GM19452 (cell line): ENCODE measurements around the gene IFNK.

Experiments
- ATAC-seq: cut with Tn5 transposase; IDR thresholded peaks from one replicate; pipeline ENCODE4 v1.9.1; 2021; ENCODE audit not compliant: unreplicated experiment

IFNK gene

DNA sequence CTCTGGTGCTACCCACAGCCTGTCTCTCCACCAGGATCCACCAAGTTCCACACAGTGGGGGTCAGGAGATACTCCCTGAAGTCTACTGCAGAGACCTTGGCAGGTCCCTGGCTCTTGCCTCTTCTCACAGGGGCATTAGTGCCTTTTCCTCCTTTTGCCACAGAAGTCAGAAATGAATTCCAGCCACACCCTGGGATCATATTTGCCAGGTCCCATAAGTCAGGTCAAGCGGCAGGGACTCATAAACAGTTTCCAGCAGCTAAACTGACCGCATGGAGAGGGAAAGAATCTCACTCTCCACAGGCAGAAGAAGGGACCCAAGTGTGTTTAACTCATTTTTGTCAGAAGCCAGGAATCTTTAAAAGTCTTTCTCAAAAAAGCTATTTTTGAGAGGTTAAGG, 13.3 kb upstream of the IFNK start:
- no peak for ATAC-seq

DNA sequence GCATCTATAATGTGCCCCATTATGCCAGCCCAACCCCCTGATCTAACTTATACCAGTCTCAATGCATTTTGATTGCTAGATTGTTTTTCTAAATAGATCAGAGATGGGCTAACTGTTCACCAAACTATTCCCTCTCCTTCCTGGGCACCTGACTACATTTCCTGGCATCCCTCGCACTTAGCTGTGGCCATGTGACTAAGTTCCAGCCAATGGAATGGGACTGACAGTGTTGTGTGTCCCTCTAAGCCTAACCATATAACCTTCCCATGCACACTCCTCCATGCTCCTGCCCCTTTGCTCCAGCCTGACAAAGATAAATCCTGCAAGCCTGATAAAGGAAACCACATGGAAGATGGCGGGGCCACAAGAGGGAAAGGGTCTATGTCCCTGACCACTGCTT, 12.3 kb upstream of the IFNK start:
- no peak for ATAC-seq

DNA sequence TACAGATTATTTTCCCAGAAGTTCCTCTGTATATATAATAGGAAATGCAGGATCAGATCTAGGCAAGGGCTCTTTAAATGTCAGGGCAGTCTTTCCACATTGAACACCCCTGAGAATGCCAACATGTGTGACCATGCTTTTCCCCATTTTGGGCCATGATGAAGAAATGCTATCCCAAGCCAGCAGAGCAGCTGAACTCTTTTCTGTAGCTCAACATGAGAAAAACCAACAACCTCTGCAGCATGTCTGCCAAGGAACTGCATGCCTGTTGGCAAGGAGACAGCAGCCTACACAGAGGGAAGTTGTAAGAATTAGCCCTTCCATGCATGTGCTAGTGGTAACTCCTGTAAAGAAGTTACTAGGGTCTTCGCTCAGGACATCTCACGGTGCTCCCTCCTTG, 9.5 kb upstream of the IFNK start:
- no peak for ATAC-seq

DNA sequence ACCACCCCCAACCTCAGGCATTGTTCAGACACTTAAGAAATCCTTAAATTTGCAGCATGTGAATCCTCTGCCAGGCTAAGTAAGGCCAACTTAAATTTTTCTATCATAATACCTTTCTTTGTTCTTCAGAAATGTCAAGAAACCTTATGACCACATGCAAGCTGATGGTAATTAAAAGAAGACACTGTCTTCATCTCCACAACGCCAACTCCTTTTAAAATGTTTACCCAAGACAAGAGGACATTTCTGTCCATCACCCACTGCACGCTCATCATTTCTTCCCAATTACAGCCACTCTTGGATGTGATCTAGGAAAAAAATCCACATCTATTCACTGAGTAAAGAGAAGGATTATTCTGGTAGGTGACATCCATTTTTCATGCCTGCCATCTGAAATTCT, 6.1 kb upstream of the IFNK start:
- no peak for ATAC-seq

DNA sequence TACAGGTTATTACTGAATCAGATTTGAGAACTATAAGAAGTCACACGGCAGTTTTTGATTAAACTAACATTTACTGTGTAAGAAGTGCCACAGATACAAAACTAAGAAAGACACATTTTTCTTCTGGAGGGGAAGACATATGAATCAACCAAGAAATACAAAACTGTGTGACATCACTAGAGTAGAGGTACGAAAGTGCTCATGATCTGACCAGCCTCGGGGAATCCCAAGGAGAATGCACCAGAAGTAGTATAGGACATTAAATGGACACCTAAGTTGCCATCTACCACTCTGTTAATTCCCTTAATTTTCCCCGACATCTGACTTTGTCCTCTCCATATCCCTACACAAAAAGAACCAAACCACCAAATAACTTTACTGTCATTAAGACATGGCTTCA, 5.3 kb upstream of the IFNK start:
- no peak for ATAC-seq

DNA sequence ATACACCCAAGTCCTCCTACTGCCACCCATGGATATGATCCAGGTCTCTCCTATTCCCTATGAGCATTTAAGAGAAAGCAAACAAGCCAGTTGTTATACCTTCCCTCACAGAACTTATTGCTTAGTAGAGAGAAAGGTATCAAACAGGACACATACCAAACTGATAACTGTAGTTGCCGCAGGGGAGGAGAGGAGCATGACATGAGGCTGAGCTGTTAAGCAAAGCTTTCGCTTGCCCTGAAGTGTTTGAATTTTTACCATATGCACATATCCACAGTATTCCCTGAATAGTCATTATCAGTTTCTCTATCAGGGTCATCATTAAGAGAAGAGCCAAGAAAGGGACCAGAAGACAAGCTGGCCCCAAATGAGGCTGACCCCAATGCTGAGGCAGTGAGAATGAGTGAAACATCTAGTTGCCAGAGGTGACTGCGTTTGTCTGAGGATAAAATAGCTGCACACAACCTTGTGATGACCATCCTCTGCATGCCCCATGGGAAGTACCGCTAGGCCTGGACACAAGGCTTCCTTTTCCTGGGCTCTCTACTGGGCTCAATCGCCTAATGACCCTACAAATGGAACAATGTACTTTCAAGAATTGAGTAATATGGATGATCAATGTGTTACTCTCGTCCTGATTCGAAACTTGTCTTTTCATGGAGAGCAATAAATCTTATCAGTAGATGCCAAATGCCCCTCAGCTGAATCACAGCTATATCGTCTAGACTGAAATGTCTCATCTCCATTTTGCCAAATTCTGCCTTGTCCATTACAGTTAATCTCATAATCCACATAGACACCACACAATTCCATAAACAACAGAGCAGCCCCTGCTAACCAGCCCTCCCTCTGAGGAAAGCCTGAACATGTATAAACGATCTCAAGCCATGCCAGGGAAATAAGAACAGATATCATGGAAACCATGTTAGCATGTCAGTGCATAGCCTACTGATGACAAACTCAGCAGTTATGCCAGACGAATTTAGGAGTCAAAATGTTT, 4.3 kb upstream of the IFNK start:
- ATAC-seq = no peak

DNA sequence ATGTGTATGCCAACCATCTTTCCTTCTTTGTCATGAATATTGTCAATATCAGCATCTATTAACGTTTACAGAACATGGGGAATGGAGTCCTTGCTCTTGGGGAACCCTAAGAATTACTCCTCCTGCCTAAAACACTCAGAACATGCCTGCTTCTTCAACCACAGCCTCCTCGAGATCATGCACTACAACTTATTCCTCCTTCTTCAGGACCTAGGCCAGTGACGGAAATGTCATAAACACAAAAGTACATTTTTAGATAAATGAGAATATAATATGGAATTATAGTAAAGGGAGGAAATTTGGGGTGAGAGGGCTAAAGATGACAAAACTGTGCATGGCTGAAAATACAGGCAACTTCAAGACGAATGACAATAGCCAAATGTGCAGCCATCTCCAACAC, 3.1 kb upstream of the IFNK start:
- no peak for ATAC-seq

DNA sequence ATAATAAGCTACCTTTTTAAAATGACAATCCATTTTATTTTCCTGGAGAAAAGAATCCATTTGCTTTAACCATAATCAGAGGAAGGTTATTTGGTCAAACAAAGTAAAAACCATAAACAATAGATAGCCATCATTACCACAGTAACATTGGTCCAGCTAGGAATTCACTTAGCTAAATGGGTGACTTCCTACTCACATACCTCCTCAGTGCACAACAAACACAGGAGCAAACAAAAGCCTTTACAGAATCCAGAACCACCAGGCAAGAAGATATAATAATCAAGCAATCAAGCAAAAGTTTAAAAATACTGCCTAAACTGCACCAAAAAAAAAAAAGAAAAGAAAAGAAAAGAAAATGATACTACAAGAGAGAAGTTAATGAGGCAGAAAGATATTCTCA, 949 bp upstream of the IFNK start:
- ATAC-seq = no peak

DNA sequence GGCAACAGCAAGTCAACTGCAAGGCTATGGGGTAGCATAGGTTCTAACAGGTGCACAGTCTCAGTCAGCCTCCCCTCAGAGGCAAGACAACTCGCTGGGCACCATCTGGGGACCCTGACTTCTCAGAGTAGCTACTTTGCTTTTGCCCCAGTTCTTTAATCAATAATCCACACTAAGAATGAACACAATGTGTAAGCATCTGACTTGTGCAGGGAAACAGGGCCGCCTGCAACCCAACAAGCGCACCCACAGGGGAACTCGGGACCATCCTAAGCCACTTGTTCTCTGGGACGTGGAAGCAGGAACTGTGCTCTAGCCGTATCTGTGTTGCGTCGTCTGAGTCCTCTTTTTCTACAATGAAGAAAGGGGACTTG, 3.6 kb downstream of the IFNK start:
- ATAC-seq = no peak

DNA sequence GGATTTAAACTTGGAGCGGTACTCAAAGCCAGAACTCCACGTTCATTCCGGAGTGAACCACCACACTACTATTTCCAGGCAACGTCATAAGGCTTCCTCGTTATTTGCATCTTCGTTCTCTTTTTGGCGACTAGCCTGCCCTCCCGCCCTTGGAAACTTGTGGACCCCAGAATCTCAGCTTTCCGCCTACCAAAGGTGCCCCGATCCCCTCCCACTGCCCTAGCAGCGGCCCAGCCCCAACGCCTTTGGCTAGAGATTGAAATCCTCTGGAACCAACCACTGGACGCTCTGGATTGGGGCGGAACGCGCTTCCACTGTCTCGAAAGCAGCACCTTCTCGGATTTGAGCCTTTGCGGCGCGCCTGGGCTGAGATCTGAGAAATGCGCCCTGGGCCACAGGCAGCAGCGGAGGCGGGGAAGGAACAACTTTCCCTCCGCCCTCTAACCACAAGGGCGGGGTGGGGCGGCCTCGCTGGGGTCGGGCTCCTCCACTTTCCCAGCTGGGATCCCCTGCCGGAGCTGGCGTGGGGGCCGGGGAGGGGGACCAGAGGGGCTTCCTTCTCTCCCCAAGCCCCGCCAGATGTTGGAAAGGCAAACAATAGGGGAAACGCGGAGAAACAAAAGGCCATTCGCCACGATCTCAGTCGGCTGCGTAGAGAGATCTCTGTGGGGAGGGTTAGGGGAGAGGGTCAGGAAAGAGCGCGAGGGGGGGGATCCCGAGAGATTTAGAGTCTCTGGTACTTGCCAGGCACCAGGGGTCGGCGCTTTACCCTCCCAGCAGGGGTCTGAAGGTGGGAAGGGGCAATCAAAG, 4.2 kb downstream of the IFNK start:
- ATAC-seq = peak; percentile 56

DNA sequence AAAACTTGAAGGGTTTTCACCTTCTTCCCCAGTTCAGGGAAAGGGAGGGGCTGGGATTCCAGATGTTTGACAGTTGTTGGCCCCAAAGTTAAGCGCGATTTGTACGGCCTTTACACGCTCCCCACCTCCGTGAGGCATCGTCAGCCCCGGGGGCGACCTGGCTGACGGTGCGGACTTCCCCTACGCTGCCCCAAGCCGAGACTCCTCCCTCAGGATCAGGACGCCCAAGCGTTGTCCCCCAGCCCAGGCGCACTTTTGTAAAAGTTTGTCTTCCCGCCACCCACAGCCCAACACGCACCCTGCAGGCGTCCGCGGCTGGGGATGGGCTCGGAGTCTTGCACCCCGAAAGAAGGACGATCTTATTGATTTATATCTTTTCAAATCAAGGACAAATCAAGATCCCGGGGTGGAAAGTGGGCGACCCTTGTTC, 4.8 kb downstream of the IFNK start:
- peak; percentile 38 for ATAC-seq

DNA sequence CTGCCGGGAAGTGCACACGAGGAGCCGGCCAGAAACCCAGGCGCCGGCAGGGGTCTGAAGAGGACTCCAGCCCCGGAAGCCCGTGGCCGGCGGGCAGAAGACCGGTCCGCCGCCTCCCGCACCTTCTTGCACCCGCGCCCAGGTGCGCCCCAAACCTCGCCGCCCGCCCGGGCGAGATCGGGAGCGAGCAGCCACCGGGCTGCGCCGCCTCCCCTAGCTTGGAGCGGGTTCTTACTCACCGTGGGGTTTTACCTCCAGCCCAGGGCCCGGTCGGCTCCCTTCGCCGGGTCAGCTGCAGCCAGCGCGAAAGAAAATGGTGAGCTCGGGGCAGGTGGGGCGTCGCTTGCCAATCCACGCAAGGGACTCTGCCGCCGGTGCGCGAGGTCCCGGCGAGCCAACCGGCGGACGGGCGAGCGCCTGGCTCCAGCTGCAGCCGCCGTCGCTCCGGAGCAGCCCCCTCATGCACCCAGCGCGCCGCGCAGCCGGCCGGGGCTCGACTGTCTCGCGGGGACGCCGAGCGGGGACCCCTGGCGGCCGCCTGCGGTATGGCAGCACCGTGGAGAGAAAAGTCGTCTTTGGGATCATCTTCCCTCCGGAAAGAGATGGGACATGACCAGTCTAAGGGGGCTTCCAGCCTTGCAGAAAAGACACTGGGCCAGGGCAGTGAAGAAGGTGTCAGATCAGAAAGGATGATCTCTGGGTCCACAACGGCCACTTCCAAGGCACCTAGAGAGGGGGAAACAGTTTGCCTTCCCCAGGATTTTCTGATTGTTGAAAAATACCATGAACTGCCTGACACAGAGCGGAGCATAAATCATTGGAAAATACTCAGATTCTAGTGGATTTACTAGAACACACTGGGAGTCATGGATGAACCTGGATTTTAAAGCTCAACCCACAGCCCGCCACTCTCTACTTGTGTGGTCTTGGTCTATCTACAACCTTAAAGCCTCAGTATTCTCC, 5.5 kb downstream of the IFNK start, which contains the start of gene MOB3B:
TSS of gene MOB3B (minus strand) at position 499 of the 963 bp plus-strand sequence. CDS start 74,264 bp downstream, outside the sequence.
- ATAC-seq = peak; percentile 74

DNA sequence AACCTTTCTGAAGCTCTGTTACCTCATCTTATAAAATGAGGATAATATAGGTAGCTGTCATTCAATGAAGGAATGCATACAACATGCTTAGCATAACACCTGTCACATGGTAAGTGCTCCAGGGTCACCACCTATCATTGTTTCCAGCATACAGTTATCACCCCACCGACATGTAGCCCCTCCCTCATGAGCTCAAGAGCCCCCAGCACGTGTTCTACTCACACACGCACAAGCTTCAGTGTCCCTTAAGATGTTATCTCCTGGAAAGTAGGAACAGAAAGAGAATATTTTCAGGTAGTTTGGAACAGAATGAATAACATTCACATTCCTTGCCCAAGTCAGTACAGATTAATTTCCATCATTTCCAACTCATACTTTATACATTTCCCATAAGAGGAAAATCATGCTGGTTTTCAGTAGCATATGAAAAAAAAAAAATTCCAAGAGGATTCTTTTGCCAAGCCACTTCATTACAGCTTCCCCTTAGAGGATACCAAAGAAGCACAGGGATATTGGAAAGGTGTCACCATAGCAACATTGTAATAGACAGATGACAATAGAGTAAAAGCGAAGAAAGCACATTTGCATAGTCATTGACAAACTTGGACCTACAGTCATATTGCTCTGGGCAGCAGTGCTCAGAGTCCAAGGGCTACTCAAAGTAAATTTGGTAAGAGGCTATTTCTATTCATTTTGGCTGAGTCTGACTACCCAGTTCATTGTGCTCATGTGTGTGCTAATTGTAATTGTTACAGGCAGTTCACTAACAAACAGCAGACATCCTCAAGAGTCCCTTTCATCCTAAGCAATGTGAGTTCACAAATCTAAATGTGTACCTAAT, 7.0 kb downstream of the IFNK start:
- ATAC-seq = no peak

DNA sequence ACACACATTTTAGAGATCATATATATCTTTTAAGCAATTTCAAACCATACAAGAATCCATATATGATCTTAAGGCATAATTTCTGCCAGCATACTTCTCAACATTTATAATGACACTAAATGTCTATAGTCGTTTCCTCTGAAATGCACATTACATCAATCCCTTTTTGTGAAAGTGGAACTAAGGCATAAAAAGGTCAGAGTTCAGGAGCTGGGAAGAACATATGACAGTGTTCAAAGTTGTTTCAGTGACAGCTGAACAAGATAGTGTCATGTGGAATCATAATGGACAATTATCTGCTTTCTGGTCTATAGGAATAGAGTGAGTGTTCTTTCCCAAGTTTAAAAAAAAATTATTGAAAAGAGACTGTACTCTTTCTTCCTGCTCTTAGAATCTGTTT, 8.0 kb downstream of the IFNK start:
- no peak for ATAC-seq

DNA sequence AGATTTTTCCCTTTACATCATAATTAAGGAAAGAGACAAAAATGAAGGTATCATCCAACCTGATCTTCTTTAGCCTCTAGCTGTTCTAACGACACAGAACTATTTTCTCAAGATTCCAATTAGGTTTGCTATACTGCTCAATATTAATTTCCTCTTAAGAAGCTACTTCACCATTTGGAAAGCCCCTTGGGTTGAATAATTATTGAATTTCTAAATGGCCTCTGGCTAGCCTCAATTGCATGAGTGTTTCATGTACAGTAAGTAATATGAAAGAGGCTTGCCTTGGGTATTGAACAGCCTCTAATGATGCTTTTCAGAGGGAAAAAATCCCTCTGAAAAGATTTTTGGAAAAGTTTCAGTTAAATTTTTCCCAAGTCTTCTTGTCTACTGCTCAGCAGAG, 9.2 kb downstream of the IFNK start:
- ATAC-seq = no peak

DNA sequence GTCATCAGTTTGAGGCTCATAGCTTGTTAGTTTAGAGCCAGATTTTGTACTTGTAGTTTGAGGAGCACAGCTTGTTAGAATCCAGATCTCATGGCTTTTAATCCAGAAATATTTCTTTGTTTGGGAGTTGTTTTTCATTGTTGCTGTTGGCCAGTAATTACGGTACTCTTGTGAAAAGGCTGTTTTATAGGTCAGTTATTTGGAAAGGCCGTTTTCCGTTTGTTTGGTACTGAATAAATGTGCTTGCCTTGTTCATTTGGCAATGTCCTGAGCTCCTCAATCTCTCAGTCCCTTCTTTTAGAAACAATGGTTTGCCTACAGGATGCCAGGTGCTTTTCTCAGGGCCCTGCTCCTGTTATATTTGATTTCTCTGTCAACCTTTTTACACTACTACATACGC, 10.0 kb downstream of the IFNK start:
- ATAC-seq = no peak

DNA sequence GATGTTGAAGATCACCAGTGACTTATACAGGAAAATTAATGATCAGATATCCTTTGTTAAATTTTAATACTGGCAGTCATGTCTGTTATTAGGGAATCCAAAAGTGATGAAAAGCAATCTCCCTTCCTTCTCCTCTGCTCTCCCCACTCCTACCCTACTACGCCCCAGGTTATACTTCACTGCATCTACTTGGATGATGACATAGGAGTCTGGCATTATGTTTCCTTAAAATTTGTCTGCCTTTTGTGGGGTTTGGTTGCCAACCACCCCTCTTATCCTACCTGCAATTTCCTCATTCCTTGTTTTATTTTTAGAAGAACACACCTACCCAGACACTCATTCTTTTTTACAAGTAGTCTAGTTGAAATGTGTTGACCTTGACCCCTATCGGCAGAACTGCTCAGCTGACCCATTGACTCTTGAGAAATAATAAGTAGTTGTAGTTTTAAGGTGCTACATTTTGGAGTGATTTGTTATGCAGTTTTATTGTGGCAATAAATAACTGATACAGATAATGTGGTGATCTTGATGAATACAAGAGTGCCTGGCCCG, 10.6 kb downstream of the IFNK start:
- no peak for ATAC-seq

DNA sequence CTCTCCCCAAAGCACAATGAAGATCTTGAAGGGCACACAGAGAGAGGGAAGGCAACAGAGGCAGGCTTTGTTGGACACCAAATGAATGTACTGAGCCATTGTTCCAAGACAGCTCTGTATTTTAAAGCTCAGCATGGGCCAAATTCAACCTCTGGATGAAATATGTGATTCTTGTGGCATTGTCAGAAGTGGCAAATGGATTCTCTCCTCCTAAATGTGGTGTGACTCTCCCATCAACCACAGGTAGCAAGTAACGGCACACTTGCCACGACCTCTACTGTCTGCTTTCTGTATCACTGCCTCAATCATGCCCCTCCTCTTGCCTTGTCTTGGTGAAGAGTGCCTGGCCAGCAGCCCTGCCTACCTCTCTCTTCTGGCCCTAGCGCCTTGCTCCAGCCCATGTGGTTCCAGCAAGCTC, 11.6 kb downstream of the IFNK start:
- ATAC-seq = no peak

DNA sequence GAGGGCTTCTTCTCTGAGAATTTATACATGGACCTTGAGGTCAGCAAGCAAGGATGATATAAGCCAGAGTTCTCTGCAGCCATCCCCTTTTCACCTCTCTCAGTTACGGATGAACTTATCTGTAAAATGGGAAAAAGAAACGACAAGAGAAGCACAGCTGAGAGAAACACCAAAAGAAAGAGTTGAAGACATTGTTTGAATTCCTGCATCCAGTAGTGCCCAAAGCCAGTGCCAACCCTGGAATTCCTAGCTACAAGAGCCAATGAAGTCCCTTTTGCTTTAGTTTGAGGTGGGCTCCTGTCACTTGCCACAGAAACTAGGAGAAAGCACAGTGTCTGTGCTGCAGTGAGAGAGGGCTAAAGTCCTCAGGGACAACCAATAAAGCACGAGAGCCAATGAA, 12.1 kb downstream of the IFNK start:
- no peak for ATAC-seq

DNA sequence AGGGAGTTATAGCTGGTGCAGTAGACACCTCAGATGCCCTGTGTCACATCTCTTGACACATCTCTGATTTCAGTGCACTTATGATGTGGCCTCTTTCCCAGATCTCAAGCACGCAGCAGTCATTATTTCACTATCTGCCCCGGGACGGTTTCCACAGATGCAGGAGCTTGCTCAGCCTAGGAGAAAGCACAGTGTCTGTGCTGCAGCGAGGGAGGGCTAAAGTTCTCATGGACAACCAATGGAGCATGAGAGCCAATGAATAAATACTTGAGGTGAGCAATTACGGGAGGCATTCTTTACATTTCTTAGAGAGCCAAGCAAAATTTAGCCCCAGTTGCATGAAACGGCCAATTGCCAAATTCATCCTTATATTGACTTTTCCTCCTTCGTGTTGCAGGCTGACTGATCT, 12.9 kb downstream of the IFNK start:
- ATAC-seq = no peak
